DND-41 (cell line): ENCODE data around the gene POLR2C.

Source experiments
- ATAC-seq: fragments of 200-7000 bp; cut with Tn5 transposase; 3 replicates; pipeline ENCODE4 v1.9.1; 2021; ENCODE audit warnings: low read depth; ENCODE audit not compliant: insufficient read depth
- DNase-seq: peaks from one replicate; pipeline ENCODE4 v3.0.0-alpha.2; 2020
- H2AFZ ChIP-seq: 2 replicates; pipeline ENCODE4 v1.6.0; 2012; ENCODE audit warnings: low read depth, low read length
- H3K27ac ChIP-seq: 2 replicates; pipeline ENCODE4 v1.5.1; 2012; ENCODE audit warnings: low read length, inconsistent platforms
- H3K27me3 ChIP-seq: fragments of 200-600 bp; sonication (generic); 2 replicates; pipeline ENCODE4 v1.6.0; 2012; ENCODE audit warnings: low read length, mild to moderate bottlenecking, inconsistent platforms; ENCODE audit not compliant: insufficient read depth, poor library complexity
- H3K36me3 ChIP-seq: 2 replicates; pipeline ENCODE4 v1.5.1; 2012; ENCODE audit warnings: low read length, inconsistent platforms; ENCODE audit not compliant: insufficient read depth
- H3K4me1 ChIP-seq: 2 replicates; pipeline ENCODE4 v1.5.1; 2012; ENCODE audit warnings: mild to moderate bottlenecking, low read length; ENCODE audit not compliant: insufficient read depth
- H3K4me2 ChIP-seq: 2 replicates; pipeline ENCODE4 v1.6.0; 2012; ENCODE audit warnings: mild to moderate bottlenecking, moderate library complexity, low read length, inconsistent platforms; ENCODE audit not compliant: insufficient read depth
- H3K4me3 ChIP-seq, 2 experiments: fragments of 200-600 bp in 1 of 2; shearing (Covaris generic) in 1 of 2; 2 replicates each; pipeline ENCODE4 v1.5.1; 2012 to 2016; ENCODE audit warnings: inconsistent platforms in 2 of 2, low read length in 2 of 2, mild to moderate bottlenecking in 2 of 2, low read depth in 1 of 2, moderate library complexity in 1 of 2
- H3K79me2 ChIP-seq: 2 replicates; pipeline ENCODE4 v1.6.0; 2012; ENCODE audit warnings: low read length, inconsistent platforms; ENCODE audit not compliant: insufficient read depth
- H3K9ac ChIP-seq: 2 replicates; pipeline ENCODE4 v1.6.0; 2012; ENCODE audit warnings: low read depth, mild to moderate bottlenecking, inconsistent platforms, low read length, moderate library complexity
- H3K9me3 ChIP-seq: 2 replicates; pipeline ENCODE4 v1.5.1; 2012; ENCODE audit warnings: low read length, moderate library complexity, mild to moderate bottlenecking, inconsistent platforms; ENCODE audit not compliant: insufficient read depth, severe bottlenecking
- H4K20me1 ChIP-seq: 2 replicates; pipeline ENCODE4 v1.6.0; 2012; ENCODE audit warnings: low read length; ENCODE audit not compliant: insufficient read depth
- CTCF ChIP-seq: IDR thresholded peaks from 2 replicates; pipeline ENCODE4 v1.5.1; 2012; ENCODE audit warnings: borderline replicate concordance, low read length, moderate library complexity, mild to moderate bottlenecking; ENCODE audit not compliant: poor library complexity, severe bottlenecking; ENCODE audit errors: extremely low read depth
- EZH2 ChIP-seq: IDR thresholded peaks from 3 replicates; pipeline ENCODE4 v1.6.1; 2012; ENCODE audit warnings: borderline replicate concordance, low read depth, mild to moderate bottlenecking, moderate library complexity, low read length, inconsistent platforms; ENCODE audit not compliant: severe bottlenecking

POLR2C gene

GRCh38 chr16:57471852-57472664 lies 9.6 kb downstream of the POLR2C start:
- no peak overlapping the region for H3K4me3 ChIP-seq
- H3K36me3 ChIP-seq, result peaks cover 60% of the 10 kb centered on the region

GRCh38 chr16:57472665-57473060 lies 10.2 kb downstream of the POLR2C start:
- H3K9ac ChIP-seq, result no peak overlapping the region
- H3K27me3 ChIP-seq, result no peaks in the 10 kb centered on the region
- no peaks in the 10 kb centered on the region for H3K9me3 ChIP-seq
- no peaks in the 10 kb centered on the region for H3K79me2 ChIP-seq
- H3K36me3 ChIP-seq, result peaks cover 54% of the 10 kb centered on the region
- H3K4me1 ChIP-seq, result no peaks in the 10 kb centered on the region
- H3K27ac ChIP-seq, result no peak overlapping the region
- H3K4me3 ChIP-seq, result no peak overlapping the region
- TF ChIP-seq CTCF (no peak), EZH2 (no peak)
- DNase-seq (no peak), ATAC-seq (no peak)
- H4K20me1 ChIP-seq, result peaks cover 6% of the 10 kb centered on the region
- no peak overlapping the region for H2AFZ ChIP-seq
- no peak overlapping the region for H3K4me2 ChIP-seq

More at GRCh38 chr16:57471852-57472664, 9.6 kb downstream of the POLR2C start:
- TF ChIP-seq CTCF (no peak), EZH2 (no peak)
- Histone ChIP-seq H3K27ac (no peak overlapping the region), H3K27me3 (no peaks in the 10 kb centered on the region), H3K4me2 (no peak overlapping the region), H4K20me1 (peaks cover 6% of the 10 kb centered on the region), H3K9me3 (no peaks in the 10 kb centered on the region), H3K9ac (no peak overlapping the region), H2AFZ (no peak overlapping the region), H3K79me2 (no peaks in the 10 kb centered on the region), H3K4me1 (no peaks in the 10 kb centered on the region)
- DNase-seq (no peak), ATAC-seq (no peak)

- Histone ChIP-seq H3K36me3 (peaks cover 48% of the 10 kb centered on the region), H3K4me1 (no peaks in the 10 kb centered on the region), H2AFZ (no peak overlapping the region), H3K4me3 (no peak overlapping the region), H3K9me3 (no peaks in the 10 kb centered on the region), H3K27ac (no peak overlapping the region), H3K9ac (no peak overlapping the region), H3K4me2 (no peak overlapping the region), H4K20me1 (peaks cover 6% of the 10 kb centered on the region), H3K27me3 (no peaks in the 10 kb centered on the region), H3K79me2 (no peaks in the 10 kb centered on the region)
- TF ChIP-seq EZH2 (no peak), CTCF (no peak)
- ATAC-seq (no peak), DNase-seq (no peak)
Measured at GRCh38 chr16:57473176-57473840, 10.8 kb downstream of the POLR2C start.
